ENCODE data around the gene RUFY4.

RUFY4 gene

DNA sequence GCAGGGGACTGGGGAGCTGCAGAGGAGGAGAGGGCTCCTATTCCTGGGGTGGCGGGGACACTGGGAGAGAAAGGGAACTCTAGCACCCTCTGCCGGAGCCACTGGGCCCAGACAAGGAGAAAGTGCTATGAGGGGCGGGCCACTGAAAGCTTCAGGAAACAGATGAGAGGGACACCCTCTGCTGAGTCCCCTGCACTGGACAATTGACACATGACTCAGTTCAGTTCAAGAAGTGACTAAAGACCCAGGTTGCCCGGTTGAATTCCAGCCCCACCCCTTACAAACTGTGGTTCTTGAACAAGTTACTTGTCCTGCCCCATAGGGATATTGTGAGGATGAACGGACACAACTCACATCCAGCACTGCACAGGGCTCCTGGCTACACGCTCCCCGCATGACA is 5.0 kb downstream of the RUFY4 start:
- Histone ChIP-seq H3K79me2 (ENCODE audit: insufficient read depth, low read length) (no peaks in the 10 kb centered on the region), H3K4me1 (ENCODE audit: insufficient read depth, low read length, severe bottlenecking) (no peaks in the 10 kb centered on the region), H3K9ac (ENCODE audit: low read length) (no peak overlapping the region), H3K27me3 (ENCODE audit: insufficient read depth, low read length) (peaks cover 3% of the 10 kb centered on the region; the same call in 1 of the 2 replicates), H3K4me2 (ENCODE audit: low read length) (no peak overlapping the region), H3F3A (ENCODE audit: insufficient read depth, low read length) (no peaks in the 10 kb centered on the region), H4K20me1 (ENCODE audit: insufficient read depth, low read length) (no peaks in the 10 kb centered on the region), H3K9me3 (ENCODE audit: low read length) (no peaks in the 10 kb centered on the region), H3K36me3 (ENCODE audit: insufficient read depth, low read length) (no peaks in the 10 kb centered on the region), H2AFZ (ENCODE audit: low read length) (no peak overlapping the region), H3K27ac (ENCODE audit: low read depth, low read length, poor library complexity, severe bottlenecking) (no peak overlapping the region), H3K4me3 (ENCODE audit: low read depth, low read length, poor library complexity, severe bottlenecking) (no peak overlapping the region), H3K9me2 (ENCODE audit: low read depth, low read length) (no peaks in the 10 kb centered on the region)
- TF ChIP-seq, protein P1, sequence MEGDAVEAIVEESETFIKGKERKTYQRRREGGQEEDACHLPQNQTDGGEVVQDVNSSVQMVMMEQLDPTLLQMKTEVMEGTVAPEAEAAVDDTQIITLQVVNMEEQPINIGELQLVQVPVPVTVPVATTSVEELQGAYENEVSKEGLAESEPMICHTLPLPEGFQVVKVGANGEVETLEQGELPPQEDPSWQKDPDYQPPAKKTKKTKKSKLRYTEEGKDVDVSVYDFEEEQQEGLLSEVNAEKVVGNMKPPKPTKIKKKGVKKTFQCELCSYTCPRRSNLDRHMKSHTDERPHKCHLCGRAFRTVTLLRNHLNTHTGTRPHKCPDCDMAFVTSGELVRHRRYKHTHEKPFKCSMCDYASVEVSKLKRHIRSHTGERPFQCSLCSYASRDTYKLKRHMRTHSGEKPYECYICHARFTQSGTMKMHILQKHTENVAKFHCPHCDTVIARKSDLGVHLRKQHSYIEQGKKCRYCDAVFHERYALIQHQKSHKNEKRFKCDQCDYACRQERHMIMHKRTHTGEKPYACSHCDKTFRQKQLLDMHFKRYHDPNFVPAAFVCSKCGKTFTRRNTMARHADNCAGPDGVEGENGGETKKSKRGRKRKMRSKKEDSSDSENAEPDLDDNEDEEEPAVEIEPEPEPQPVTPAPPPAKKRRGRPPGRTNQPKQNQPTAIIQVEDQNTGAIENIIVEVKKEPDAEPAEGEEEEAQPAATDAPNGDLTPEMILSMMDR (IDR thresholded peaks at IDR 0.05; ENCODE audit: low read length): peak; percentile 53; the same call in 1 of the 2 replicates
- no peak for TF ChIP-seq EZH2 (IDR thresholded peaks at IDR 0.05; ENCODE audit: borderline replicate concordance, low read length)

DNA sequence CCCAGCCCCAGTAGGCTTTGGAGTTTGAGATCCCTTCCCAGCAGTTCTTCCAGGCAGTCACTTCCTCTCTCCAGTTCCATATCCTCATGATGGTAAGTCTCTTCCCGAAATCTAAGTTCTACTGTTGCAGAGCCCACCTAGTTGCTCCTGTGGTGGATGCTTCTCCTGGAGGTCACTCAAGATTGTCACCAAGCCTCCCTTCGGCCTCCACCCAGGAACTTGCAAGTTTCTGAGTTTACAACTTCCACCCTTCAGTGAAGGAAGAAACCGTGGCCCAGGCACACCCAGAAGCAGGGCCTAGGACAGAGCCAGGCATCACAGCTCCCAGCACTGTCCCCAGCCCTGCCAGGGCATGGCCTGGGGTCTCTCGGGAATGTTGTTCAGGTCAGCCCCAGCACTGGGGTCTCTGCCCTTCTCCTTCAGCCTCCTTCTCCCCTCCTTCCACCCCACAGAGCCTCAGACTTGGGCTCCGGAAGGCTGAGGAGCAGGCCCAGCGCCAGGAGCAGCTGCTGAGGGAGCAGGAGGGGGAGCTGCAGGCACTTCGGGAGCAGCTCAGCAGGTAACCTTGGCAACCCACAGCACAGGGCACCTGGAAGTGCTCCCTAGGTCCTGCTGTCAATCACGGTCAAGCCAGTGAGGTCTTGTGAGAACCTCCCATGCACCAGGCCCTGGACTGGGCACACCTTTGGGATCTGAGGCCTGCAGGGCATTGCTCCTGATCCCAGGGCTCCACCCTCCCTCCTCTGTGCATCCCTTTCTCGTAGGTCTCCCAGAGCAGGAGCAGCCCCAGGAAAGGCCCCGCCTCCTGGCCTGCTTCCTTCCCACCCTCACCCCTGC is 7.1 kb downstream of the RUFY4 start:
- H3K9me2 ChIP-seq (ENCODE audit: low read depth, low read length): no peaks in the 10 kb centered on the region
- H3K9me3 ChIP-seq (ENCODE audit: low read length): no peaks in the 10 kb centered on the region
- no peak overlapping the region for H2AFZ ChIP-seq (ENCODE audit: low read length)
- no peak overlapping the region for H3K4me3 ChIP-seq (ENCODE audit: low read depth, low read length, poor library complexity, severe bottlenecking)
- no peaks in the 10 kb centered on the region for H3K4me1 ChIP-seq (ENCODE audit: insufficient read depth, low read length, severe bottlenecking)
- peaks cover 3% of the 10 kb centered on the region; the same call in 1 of the 2 replicates for H3K27me3 ChIP-seq (ENCODE audit: insufficient read depth, low read length)
- no peak overlapping the region for H3K27ac ChIP-seq (ENCODE audit: low read depth, low read length, poor library complexity, severe bottlenecking)
- H3K4me2 ChIP-seq (ENCODE audit: low read length): no peak overlapping the region
- H3F3A ChIP-seq (ENCODE audit: insufficient read depth, low read length): no peaks in the 10 kb centered on the region
- no peaks in the 10 kb centered on the region for H3K36me3 ChIP-seq (ENCODE audit: insufficient read depth, low read length)
- H3K9ac ChIP-seq (ENCODE audit: low read length): no peak overlapping the region
- TF ChIP-seq, protein P1 (IDR thresholded peaks at IDR 0.05; ENCODE audit: low read length): no peak
- no peaks in the 10 kb centered on the region for H3K79me2 ChIP-seq (ENCODE audit: insufficient read depth, low read length)
- H4K20me1 ChIP-seq (ENCODE audit: insufficient read depth, low read length): no peaks in the 10 kb centered on the region

DNA sequence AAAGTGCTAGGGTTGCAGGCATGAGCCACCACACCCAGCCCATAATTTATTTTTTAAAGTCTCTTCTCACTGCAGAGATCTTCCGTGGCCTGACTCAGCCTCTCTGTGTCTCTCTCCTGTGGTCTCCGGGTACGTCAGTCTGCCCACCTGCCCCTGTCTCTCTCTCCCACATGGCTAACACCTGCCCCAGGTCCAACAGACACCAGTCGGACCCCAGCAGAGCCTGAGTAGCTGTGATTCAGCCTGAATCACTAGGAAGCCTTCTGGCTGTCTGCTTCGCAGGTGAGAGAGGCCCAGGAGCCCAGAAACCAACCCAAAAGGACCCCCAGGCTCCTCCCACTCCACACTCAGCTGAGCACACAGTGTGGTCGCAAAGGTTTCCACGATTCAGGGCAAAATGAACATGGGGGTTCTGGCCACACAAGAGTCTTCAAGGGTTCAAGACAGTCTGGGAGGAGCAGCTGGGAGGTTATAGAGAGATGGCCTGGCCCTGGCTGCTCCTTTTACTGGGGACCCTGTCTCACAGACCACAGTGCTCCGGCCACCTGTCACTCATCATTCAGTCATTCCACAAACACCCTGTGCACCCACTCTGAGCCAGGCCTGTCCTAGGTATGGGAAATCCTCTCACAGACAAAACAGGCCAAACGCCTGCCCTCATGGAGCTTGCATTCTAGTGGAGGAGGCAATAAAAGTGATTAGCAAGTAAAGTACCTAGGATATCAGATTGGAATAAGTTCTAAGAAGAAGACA is 8.6 kb downstream of the RUFY4 start:
- no peaks in the 10 kb centered on the region for H3K79me2 ChIP-seq (ENCODE audit: insufficient read depth, low read length)
- peaks cover 3% of the 10 kb centered on the region; the same call in 1 of the 2 replicates for H3K27me3 ChIP-seq (ENCODE audit: insufficient read depth, low read length)
- H3K27ac ChIP-seq (ENCODE audit: low read depth, low read length, poor library complexity, severe bottlenecking): no peak overlapping the region
- H3K4me3 ChIP-seq (ENCODE audit: low read depth, low read length, poor library complexity, severe bottlenecking): no peak overlapping the region
- H3K9ac ChIP-seq (ENCODE audit: low read length): no peak overlapping the region
- no peaks in the 10 kb centered on the region for H3F3A ChIP-seq (ENCODE audit: insufficient read depth, low read length)
- no peak for TF ChIP-seq EZH2 (IDR thresholded peaks at IDR 0.05; ENCODE audit: borderline replicate concordance, low read length)
- TF ChIP-seq, protein P1 (IDR thresholded peaks at IDR 0.05; ENCODE audit: low read length): no peak
- no peaks in the 10 kb centered on the region for H3K9me3 ChIP-seq (ENCODE audit: low read length)
- no peaks in the 10 kb centered on the region for H3K9me2 ChIP-seq (ENCODE audit: low read depth, low read length)
- H2AFZ ChIP-seq (ENCODE audit: low read length): no peak overlapping the region
- H3K36me3 ChIP-seq (ENCODE audit: insufficient read depth, low read length): no peaks in the 10 kb centered on the region
- H3K4me2 ChIP-seq (ENCODE audit: low read length): no peak overlapping the region
- no peaks in the 10 kb centered on the region for H4K20me1 ChIP-seq (ENCODE audit: insufficient read depth, low read length)
- H3K4me1 ChIP-seq (ENCODE audit: insufficient read depth, low read length, severe bottlenecking): no peaks in the 10 kb centered on the region

Data from OCI-LY1 (cell line).